ENCODE data around the gene EPHB2.

GRCh38 chr1:22876359-22877111 is 165.9 kb downstream of the EPHB2 start:
- TF ChIP-seq POLR2AphosphoS5 (IDR thresholded peaks at IDR 0.05; ENCODE audit: borderline replicate concordance, low read depth, low read length) (no peak), EZH2 (IDR thresholded peaks at IDR 0.05) (no peak), FOXP2 (optimal IDR thresholded peaks at IDR 0.05; ENCODE audit: control extremely low read depth, extremely low read length, insufficient read depth) (no peak)

All from SK-N-MC (cell line).